WTC11 (cell line): ENCODE results near the gene PLA2G4E. TPM values are rescaled to one million over a fixed set of nuclear protein-coding genes. Genes with fewer than 3 reads are reported as not detected.

Experiments
- ATAC-seq: fragments of 200-7000 bp; cut with Tn5 transposase; 2 replicates; pipeline ENCODE4 v1.10.0; 2021; ENCODE audit warnings: mild to moderate bottlenecking, moderate library complexity
- CTCF ChIA-PET: fragments of 300-600 bp; sonication (Branson Sonifier 250); formaldehyde crosslinking; loops from one replicate; lab custom pipeline; 2021; ENCODE audit warnings: antibody characterized with exemption; lab: Charles Lee
- POLR2A ChIA-PET: fragments of 350-600 bp; sonication (Branson Sonifier 250); formaldehyde crosslinking; loops from one replicate; lab custom pipeline; 2021; ENCODE audit warnings: antibody characterized with exemption; lab: Charles Lee
- DNase-seq: peaks from one replicate; pipeline ENCODE4 v3.0.0; 2021; ENCODE audit warnings: low spot score
- H3K27ac Mint-ChIP-seq: 2 replicates; pipeline ENCODE4 v1.8.0; 2021; ENCODE audit warnings: mixed read lengths
- H3K27me3 Mint-ChIP-seq: 2 replicates; pipeline ENCODE4 v1.8.0; 2021; ENCODE audit warnings: low read depth, mild to moderate bottlenecking, moderate library complexity, mixed read lengths
- H3K36me3 Mint-ChIP-seq: 2 replicates; pipeline ENCODE4 v1.8.0; 2021; ENCODE audit warnings: mixed read lengths
- H3K4me1 Mint-ChIP-seq: 2 replicates; pipeline ENCODE4 v1.8.0; 2022; ENCODE audit warnings: mixed read lengths
- H3K4me3 Mint-ChIP-seq: 2 replicates; pipeline ENCODE4 v1.8.0; 2021; ENCODE audit warnings: mild to moderate bottlenecking, moderate library complexity, mixed read lengths
- H3K9me3 Mint-ChIP-seq: 2 replicates; pipeline ENCODE4 v1.8.0; 2021; ENCODE audit warnings: mixed read lengths
- ATF2 ChIP-seq: sonication (generic); formaldehyde crosslinking; IDR thresholded peaks from 2 replicates; pipeline ENCODE4 v1.8.1; 2022; ENCODE audit warnings: low read depth, missing genetic modification reagents, borderline replicate concordance
- E2F1 ChIP-seq: sonication (generic); formaldehyde crosslinking; IDR thresholded peaks from 2 replicates; pipeline ENCODE4 v1.8.0; 2022; ENCODE audit warnings: mild to moderate bottlenecking, missing genetic modification reagents
- EMX1 ChIP-seq: fragments of 250-450 bp; sonication (Bioruptor Pico); IDR thresholded peaks from 2 replicates; pipeline ENCODE4 v1.8.0; 2021; ENCODE audit warnings: mild to moderate bottlenecking
- ETV6 ChIP-seq: sonication (generic); formaldehyde crosslinking; IDR thresholded peaks from 2 replicates; pipeline ENCODE4 v1.8.1; 2022; ENCODE audit warnings: mild to moderate bottlenecking, missing genetic modification reagents
- HMGA2 ChIP-seq: fragments of 250-450 bp; sonication (Bioruptor Pico); IDR thresholded peaks from 2 replicates; pipeline ENCODE4 v1.4.0; 2021; ENCODE audit warnings: mild to moderate bottlenecking, moderate library complexity
- JUN ChIP-seq: sonication (generic); formaldehyde crosslinking; IDR thresholded peaks from 2 replicates; pipeline ENCODE4 v1.8.0; 2023; ENCODE audit warnings: mild to moderate bottlenecking, missing genetic modification reagents
- NFYB ChIP-seq: sonication (generic); formaldehyde crosslinking; conservative IDR thresholded peaks from 2 replicates; pipeline ENCODE4 v1.8.0; 2022; ENCODE audit warnings: low read depth, missing genetic modification reagents
- RORB ChIP-seq: fragments of 250-450 bp; sonication (Bioruptor Pico); IDR thresholded peaks from 2 replicates; pipeline ENCODE4 v1.9.0; 2021; ENCODE audit warnings: mild to moderate bottlenecking
- SOX15 ChIP-seq: fragments of 250-450 bp; sonication (Bioruptor Pico); IDR thresholded peaks from 2 replicates; pipeline ENCODE4 v1.9.0; 2021; ENCODE audit warnings: mild to moderate bottlenecking
- TP53 ChIP-seq: sonication (generic); formaldehyde crosslinking; IDR thresholded peaks from 2 replicates; pipeline ENCODE4 v1.8.1; 2023; ENCODE audit warnings: mild to moderate bottlenecking, missing genetic modification reagents
- ZMAT4 ChIP-seq: fragments of 250-450 bp; sonication (Bioruptor Pico); IDR thresholded peaks from 2 replicates; pipeline ENCODE4 v1.9.0; 2021; ENCODE audit warnings: mild to moderate bottlenecking
- ZNF281 ChIP-seq: sonication (generic); formaldehyde crosslinking; IDR thresholded peaks from 2 replicates; pipeline ENCODE4 v1.8.0; 2023; ENCODE audit warnings: mild to moderate bottlenecking, missing genetic modification reagents
- total RNA-seq: library from RNA; stranded (reverse); gene quantifications from 3 replicates; pipeline ENCODE4 v1.2.3, GENCODE V29; 2021
- TF ChIP-seq, protein P1 (sequence below): sonication (generic); formaldehyde crosslinking; IDR thresholded peaks from 2 replicates; pipeline ENCODE4 v1.8.0; 2022; ENCODE audit warnings: mild to moderate bottlenecking, missing genetic modification reagents
- TF ChIP-seq, protein P2 (sequence below): sonication (generic); formaldehyde crosslinking; IDR thresholded peaks from 2 replicates; pipeline ENCODE4 v1.8.1; 2023; ENCODE audit warnings: mild to moderate bottlenecking, missing genetic modification reagents
- TF ChIP-seq, protein P3 (sequence below): sonication (generic); formaldehyde crosslinking; IDR thresholded peaks from 2 replicates; pipeline ENCODE4 v1.8.0; 2023; ENCODE audit warnings: missing genetic modification reagents
- TF ChIP-seq, protein P4 (sequence below): fragments of 250-450 bp; sonication (Bioruptor Pico); IDR thresholded peaks from 2 replicates; pipeline ENCODE4 v1.9.0; 2021; ENCODE audit warnings: mild to moderate bottlenecking, borderline replicate concordance
- TF ChIP-seq, protein P5 (sequence below): sonication (generic); formaldehyde crosslinking; IDR thresholded peaks from 2 replicates; pipeline ENCODE4 v1.8.0; 2022; ENCODE audit warnings: mild to moderate bottlenecking, missing genetic modification reagents
- TF ChIP-seq, protein P6 (sequence below): sonication (generic); formaldehyde crosslinking; IDR thresholded peaks from 2 replicates; pipeline ENCODE4 v1.8.1; 2023; ENCODE audit warnings: mild to moderate bottlenecking, missing genetic modification reagents

PLA2G4E gene
- total RNA-seq, 1 experiment from 2014 or later = not detected

- TF ChIP-seq, protein P1, sequence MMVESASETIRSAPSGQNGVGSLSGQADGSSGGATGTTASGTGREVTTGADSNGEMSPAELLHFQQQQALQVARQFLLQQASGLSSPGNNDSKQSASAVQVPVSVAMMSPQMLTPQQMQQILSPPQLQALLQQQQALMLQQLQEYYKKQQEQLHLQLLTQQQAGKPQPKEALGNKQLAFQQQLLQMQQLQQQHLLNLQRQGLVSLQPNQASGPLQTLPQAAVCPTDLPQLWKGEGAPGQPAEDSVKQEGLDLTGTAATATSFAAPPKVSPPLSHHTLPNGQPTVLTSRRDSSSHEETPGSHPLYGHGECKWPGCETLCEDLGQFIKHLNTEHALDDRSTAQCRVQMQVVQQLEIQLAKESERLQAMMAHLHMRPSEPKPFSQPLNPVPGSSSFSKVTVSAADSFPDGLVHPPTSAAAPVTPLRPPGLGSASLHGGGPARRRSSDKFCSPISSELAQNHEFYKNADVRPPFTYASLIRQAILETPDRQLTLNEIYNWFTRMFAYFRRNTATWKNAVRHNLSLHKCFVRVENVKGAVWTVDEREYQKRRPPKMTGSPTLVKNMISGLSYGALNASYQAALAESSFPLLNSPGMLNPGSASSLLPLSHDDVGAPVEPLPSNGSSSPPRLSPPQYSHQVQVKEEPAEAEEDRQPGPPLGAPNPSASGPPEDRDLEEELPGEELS (CRISPR knock-in tag) = no peak
- TF ChIP-seq, protein P2, sequence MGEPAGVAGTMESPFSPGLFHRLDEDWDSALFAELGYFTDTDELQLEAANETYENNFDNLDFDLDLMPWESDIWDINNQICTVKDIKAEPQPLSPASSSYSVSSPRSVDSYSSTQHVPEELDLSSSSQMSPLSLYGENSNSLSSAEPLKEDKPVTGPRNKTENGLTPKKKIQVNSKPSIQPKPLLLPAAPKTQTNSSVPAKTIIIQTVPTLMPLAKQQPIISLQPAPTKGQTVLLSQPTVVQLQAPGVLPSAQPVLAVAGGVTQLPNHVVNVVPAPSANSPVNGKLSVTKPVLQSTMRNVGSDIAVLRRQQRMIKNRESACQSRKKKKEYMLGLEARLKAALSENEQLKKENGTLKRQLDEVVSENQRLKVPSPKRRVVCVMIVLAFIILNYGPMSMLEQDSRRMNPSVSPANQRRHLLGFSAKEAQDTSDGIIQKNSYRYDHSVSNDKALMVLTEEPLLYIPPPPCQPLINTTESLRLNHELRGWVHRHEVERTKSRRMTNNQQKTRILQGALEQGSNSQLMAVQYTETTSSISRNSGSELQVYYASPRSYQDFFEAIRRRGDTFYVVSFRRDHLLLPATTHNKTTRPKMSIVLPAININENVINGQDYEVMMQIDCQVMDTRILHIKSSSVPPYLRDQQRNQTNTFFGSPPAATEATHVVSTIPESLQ (CRISPR knock-in tag) = no peak
- no peak for TF ChIP-seq ZNF281 (CRISPR knock-in tag)
- TF ChIP-seq ETV6 (CRISPR knock-in tag) = no peak
- TF ChIP-seq TP53 = no peak
- TF ChIP-seq, protein P3, sequence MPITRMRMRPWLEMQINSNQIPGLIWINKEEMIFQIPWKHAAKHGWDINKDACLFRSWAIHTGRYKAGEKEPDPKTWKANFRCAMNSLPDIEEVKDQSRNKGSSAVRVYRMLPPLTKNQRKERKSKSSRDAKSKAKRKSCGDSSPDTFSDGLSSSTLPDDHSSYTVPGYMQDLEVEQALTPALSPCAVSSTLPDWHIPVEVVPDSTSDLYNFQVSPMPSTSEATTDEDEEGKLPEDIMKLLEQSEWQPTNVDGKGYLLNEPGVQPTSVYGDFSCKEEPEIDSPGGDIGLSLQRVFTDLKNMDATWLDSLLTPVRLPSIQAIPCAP (CRISPR knock-in tag) = no peak
- TF ChIP-seq, all 79 proteins: peak for 0
These were observed 23.8 kb downstream of the PLA2G4E start (continued) for GRCh38 chr15:41996921-41997592.

GRCh38 chr15:41996376-41996775 lies 24.5 kb downstream of the PLA2G4E start:
- TF ChIP-seq, protein P4, sequence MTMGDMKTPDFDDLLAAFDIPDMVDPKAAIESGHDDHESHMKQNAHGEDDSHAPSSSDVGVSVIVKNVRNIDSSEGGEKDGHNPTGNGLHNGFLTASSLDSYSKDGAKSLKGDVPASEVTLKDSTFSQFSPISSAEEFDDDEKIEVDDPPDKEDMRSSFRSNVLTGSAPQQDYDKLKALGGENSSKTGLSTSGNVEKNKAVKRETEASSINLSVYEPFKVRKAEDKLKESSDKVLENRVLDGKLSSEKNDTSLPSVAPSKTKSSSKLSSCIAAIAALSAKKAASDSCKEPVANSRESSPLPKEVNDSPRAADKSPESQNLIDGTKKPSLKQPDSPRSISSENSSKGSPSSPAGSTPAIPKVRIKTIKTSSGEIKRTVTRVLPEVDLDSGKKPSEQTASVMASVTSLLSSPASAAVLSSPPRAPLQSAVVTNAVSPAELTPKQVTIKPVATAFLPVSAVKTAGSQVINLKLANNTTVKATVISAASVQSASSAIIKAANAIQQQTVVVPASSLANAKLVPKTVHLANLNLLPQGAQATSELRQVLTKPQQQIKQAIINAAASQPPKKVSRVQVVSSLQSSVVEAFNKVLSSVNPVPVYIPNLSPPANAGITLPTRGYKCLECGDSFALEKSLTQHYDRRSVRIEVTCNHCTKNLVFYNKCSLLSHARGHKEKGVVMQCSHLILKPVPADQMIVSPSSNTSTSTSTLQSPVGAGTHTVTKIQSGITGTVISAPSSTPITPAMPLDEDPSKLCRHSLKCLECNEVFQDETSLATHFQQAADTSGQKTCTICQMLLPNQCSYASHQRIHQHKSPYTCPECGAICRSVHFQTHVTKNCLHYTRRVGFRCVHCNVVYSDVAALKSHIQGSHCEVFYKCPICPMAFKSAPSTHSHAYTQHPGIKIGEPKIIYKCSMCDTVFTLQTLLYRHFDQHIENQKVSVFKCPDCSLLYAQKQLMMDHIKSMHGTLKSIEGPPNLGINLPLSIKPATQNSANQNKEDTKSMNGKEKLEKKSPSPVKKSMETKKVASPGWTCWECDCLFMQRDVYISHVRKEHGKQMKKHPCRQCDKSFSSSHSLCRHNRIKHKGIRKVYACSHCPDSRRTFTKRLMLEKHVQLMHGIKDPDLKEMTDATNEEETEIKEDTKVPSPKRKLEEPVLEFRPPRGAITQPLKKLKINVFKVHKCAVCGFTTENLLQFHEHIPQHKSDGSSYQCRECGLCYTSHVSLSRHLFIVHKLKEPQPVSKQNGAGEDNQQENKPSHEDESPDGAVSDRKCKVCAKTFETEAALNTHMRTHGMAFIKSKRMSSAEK (CRISPR knock-in tag) = no peak
- TF ChIP-seq ETV6 (CRISPR knock-in tag) = no peak
- no peak for TF ChIP-seq EMX1 (CRISPR knock-in tag)
- no peak for TF ChIP-seq ZMAT4 (CRISPR knock-in tag)
- TF ChIP-seq NFYB (CRISPR knock-in tag) = no peak
- TF ChIP-seq, protein P5, sequence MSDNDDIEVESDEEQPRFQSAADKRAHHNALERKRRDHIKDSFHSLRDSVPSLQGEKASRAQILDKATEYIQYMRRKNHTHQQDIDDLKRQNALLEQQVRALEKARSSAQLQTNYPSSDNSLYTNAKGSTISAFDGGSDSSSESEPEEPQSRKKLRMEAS (CRISPR knock-in tag) = no peak
- TF ChIP-seq, protein P6, sequence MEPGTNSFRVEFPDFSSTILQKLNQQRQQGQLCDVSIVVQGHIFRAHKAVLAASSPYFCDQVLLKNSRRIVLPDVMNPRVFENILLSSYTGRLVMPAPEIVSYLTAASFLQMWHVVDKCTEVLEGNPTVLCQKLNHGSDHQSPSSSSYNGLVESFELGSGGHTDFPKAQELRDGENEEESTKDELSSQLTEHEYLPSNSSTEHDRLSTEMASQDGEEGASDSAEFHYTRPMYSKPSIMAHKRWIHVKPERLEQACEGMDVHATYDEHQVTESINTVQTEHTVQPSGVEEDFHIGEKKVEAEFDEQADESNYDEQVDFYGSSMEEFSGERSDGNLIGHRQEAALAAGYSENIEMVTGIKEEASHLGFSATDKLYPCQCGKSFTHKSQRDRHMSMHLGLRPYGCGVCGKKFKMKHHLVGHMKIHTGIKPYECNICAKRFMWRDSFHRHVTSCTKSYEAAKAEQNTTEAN (CRISPR knock-in tag) = no peak
- TF ChIP-seq SOX15 = no peak
- TF ChIP-seq ATF2 = no peak
- TF ChIP-seq RORB (CRISPR knock-in tag) = no peak
- no peak for TF ChIP-seq JUN (CRISPR knock-in tag)
- TF ChIP-seq HMGA2 (CRISPR knock-in tag) = no peak
- TF ChIP-seq E2F1 (CRISPR knock-in tag) = no peak
- ChIA-PET CTCF (interaction anchor here (0.6 kb wide), 1 partner anchor 574 kb away, joined by 6 read pairs; no protein-coding TSS in a partner anchor), POLR2A (no interaction called here)
- Mint-ChIP-seq H3K36me3 (no peaks in the 10 kb centered on the region), H3K9me3 (no peaks in the 10 kb centered on the region), H3K27ac (no peak overlapping the region), H3K4me1 (no peaks in the 10 kb centered on the region), H3K4me3 (no peak overlapping the region), H3K27me3 (no peaks in the 10 kb centered on the region; the same call in 1 of the 2 replicates)
- ATAC-seq (no peak), DNase-seq (no peak)
